Measurements from ENCODE around the gene PANX3. TPM values are rescaled to one million over a fixed set of nuclear protein-coding genes. Genes with fewer than 3 reads are reported as not detected.

The PANX3 gene
- total and polyA plus RNA-seq, 12 donors, result not detected

GRCh38 chr11:124662106-124662505 lies 50.9 kb downstream of the PANX3 start:
- WGBS, 2 donors, result 81 to 90% methylated on average over 4 of the region's 4 CpGs
- no peaks in the 10 kb centered on the region for H3K9me3 ChIP-seq
- DNase-seq (no peak), ATAC-seq (no peak)
- H3K27ac ChIP-seq, result no peak overlapping the region
- no peak overlapping the region for H3K4me3 ChIP-seq
- no peaks in the 10 kb centered on the region for H3K27me3 ChIP-seq
- no peak for TF ChIP-seq CTCF (IDR thresholded peaks at IDR 0.05)
- no peaks in the 10 kb centered on the region for H3K4me1 ChIP-seq
- peaks cover 0 to 71% (median 5%) of the 10 kb centered on the region in 9 donors for H3K36me3 ChIP-seq
- intact Hi-C loops (cut with DNase I), result loop anchor here in 2 of 10 donors (10.0 kb wide), 2 partner anchors 83 to 133 kb away; no protein-coding TSS in a partner anchor

- Histone ChIP-seq H3K27me3 (no peaks in the 10 kb centered on the region), H3K4me1 (no peaks in the 10 kb centered on the region), H3K27ac (no peak overlapping the region), H3K4me3 (no peak overlapping the region), H3K36me3 (peaks cover 0 to 71% (median 5%) of the 10 kb centered on the region in 9 donors), H3K9me3 (no peaks in the 10 kb centered on the region)
- ATAC-seq (no peak), DNase-seq (no peak)
- 91 to 95% methylated on average over 2 of the region's 2 CpGs for WGBS, 2 donors
- intact Hi-C loops (cut with DNase I), result loop anchor here in 2 of 10 donors (10.0 kb wide), 2 partner anchors 81 to 131 kb away; no protein-coding TSS in a partner anchor
- TF ChIP-seq CTCF (IDR thresholded peaks at IDR 0.05), result no peak
These were observed 52.6 kb downstream of the PANX3 start for GRCh38 chr11:124663861-124664260.

- DNase-seq, result no peak
- no peak for ATAC-seq
- H3K4me3 ChIP-seq, result no peak overlapping the region
- H3K9me3 ChIP-seq, result no peaks in the 10 kb centered on the region
- WGBS, 2 donors, result 90 to 94% methylated on average over 3 of the region's 3 CpGs
- no peaks in the 10 kb centered on the region for H3K27me3 ChIP-seq
- no peak overlapping the region for H3K27ac ChIP-seq
- H3K36me3 ChIP-seq, result peaks cover 0 to 57% (median 5%) of the 10 kb centered on the region in 9 donors
- H3K4me1 ChIP-seq, result peaks cover 0 to 7% (median 1%) of the 10 kb centered on the region in 9 donors
- intact Hi-C loops (cut with DNase I), result loop anchor here in 5 of 10 donors (5.0 to 10.0 kb wide), 4 partner anchors 75 to 170 kb away; no protein-coding TSS in a partner anchor
- no peak for TF ChIP-seq CTCF (IDR thresholded peaks at IDR 0.05)
These were observed 56.4 kb downstream of the PANX3 start for GRCh38 chr11:124667601-124668000.

GRCh38 chr11:124669193-124669592 lies 58.0 kb downstream of the PANX3 start:
- intact Hi-C loops (cut with DNase I), result loop anchor here (1.0 to 10.0 kb wide), 8 partner anchors 73 to 168 kb away; partner anchors contain the start of gene ESAM (in 2 of the 10)
- peaks cover under 1 to 14% (median 11%) of the 10 kb centered on the region in 9 donors for H3K4me1 ChIP-seq
- TF ChIP-seq CTCF (IDR thresholded peaks at IDR 0.05), result peak; percentile 71 to 93 (median 82)
- H3K27me3 ChIP-seq, result no peaks in the 10 kb centered on the region
- H3K4me3 ChIP-seq, result no peak overlapping the region
- 24% methylated on average over 8 of the region's 8 CpGs for WGBS, 2 donors
- peaks cover 0 to 44% (median 5%) of the 10 kb centered on the region in 9 donors for H3K36me3 ChIP-seq
- ATAC-seq (peak in 1 of 8 donors; percentile 26), DNase-seq (peak in 1 of 2 donors; percentile 61)
- no peaks in the 10 kb centered on the region for H3K9me3 ChIP-seq
- no peak overlapping the region for H3K27ac ChIP-seq

Other genes with a start within 250 kb of the PANX3 start
- not detected for gene OR8B2, start 226.9 kb upstream of the PANX3 start, total RNA-seq
- not detected for gene OR8B2, start 226.9 kb upstream of the PANX3 start, polyA plus RNA-seq
- gene OR8B3, start 212.4 kb upstream of the PANX3 start, total RNA-seq, result not detected
- not detected for gene OR8B3, start 212.4 kb upstream of the PANX3 start, polyA plus RNA-seq
- not detected for gene OR8B4, start 186.6 kb upstream of the PANX3 start, total RNA-seq
- gene OR8B4, start 186.6 kb upstream of the PANX3 start, polyA plus RNA-seq, result not detected
- not detected for gene OR8B8, start 165.7 kb upstream of the PANX3 start, total RNA-seq
- not detected for gene OR8B8, start 165.7 kb upstream of the PANX3 start, polyA plus RNA-seq
- gene OR8B12, start 67.8 kb upstream of the PANX3 start, total RNA-seq, result not detected
- not detected for gene OR8B12, start 67.8 kb upstream of the PANX3 start, polyA plus RNA-seq
- gene OR8A1, start 41.4 kb upstream of the PANX3 start, total RNA-seq, result not detected
- gene OR8A1, start 41.4 kb upstream of the PANX3 start, polyA plus RNA-seq, result not detected
- 10 to 100 TPM; 16.4 to 21.5 (median 19.2) TPM for gene TBRG1, start 11.4 kb downstream of the PANX3 start, total RNA-seq
- gene TBRG1, start 11.4 kb downstream of the PANX3 start, polyA plus RNA-seq, result 10 to 100 TPM; 19.1 to 19.2 TPM
- 10 to 100 TPM; 67.0 to 92.9 (median 74.3) TPM for gene SIAE, start 62.3 kb downstream of the PANX3 start, total RNA-seq
- gene SIAE, start 62.3 kb downstream of the PANX3 start, polyA plus RNA-seq, result 10 to 100 TPM; 17.9 to 78.0 TPM
- gene SPA17, start 62.5 kb downstream of the PANX3 start, total RNA-seq, result 1 to 10 TPM in 9 of 10 donors, under 1 TPM in 1; 0.62 to 4.9 (median 2.0) TPM
- gene SPA17, start 62.5 kb downstream of the PANX3 start, polyA plus RNA-seq, result 1 to 10 TPM; 4.4 to 4.8 TPM
- 1 to 10 TPM; 1.5 to 7.8 (median 4.1) TPM for gene NRGN, start 128.5 kb downstream of the PANX3 start, total RNA-seq
- 10 to 100 TPM in 1 of 2 donors, 1 to 10 TPM in 1; 7.3 to 26.0 TPM for gene NRGN, start 128.5 kb downstream of the PANX3 start, polyA plus RNA-seq
- 1 to 10 TPM in 5 of 10 donors, under 1 TPM in 5; 0.72 to 2.2 (median 1.1) TPM for gene VSIG2, start 140.8 kb downstream of the PANX3 start, total RNA-seq
- gene VSIG2, start 140.8 kb downstream of the PANX3 start, polyA plus RNA-seq, result 1 to 10 TPM in 1 of 2 donors, under 1 TPM in 1; 0.55 to 2.3 TPM
- gene ESAM, start 150.9 kb downstream of the PANX3 start, total RNA-seq, result 10 to 100 TPM; 25.3 to 66.4 (median 44.8) TPM
- gene ESAM, start 150.9 kb downstream of the PANX3 start, polyA plus RNA-seq, result 10 to 100 TPM; 47.2 to 88.1 TPM
- gene MSANTD2, start 189.0 kb downstream of the PANX3 start, total RNA-seq, result 1 to 10 TPM; 2.4 to 4.6 (median 3.1) TPM
- gene MSANTD2, start 189.0 kb downstream of the PANX3 start, polyA plus RNA-seq, result 10 to 100 TPM in 1 of 2 donors, 1 to 10 TPM in 1; 3.5 to 15.9 TPM

All from heart right ventricle (tissue), 16 donors.